Lower lobe of right lung (tissue), 2 donors: ENCODE measurements around the gene ANKRD11. TPM values are rescaled to one million over a fixed set of nuclear protein-coding genes. Genes with fewer than 3 reads are reported as not detected.

Experiments
- ATAC-seq, 2 donors: fragments of 200-7000 bp; cut with Tn5 transposase; one replicate each; pipeline ENCODE4 v1.9.1; 2020 to 2022; ENCODE audit warnings: mild to moderate bottlenecking in 2 of 2, moderate library complexity in 2 of 2
- DNase-seq: peaks from one replicate; pipeline ENCODE4 v3.0.0-alpha.2; 2020
- H3K27ac ChIP-seq: fragments of 200-600 bp; one replicate; pipeline ENCODE4 v1.8.0; 2022
- H3K27me3 ChIP-seq: fragments of 200-600 bp; one replicate; pipeline ENCODE4 v1.8.0; 2022; ENCODE audit warnings: low read depth
- H3K36me3 ChIP-seq: fragments of 200-600 bp; one replicate; pipeline ENCODE4 v1.8.0; 2022; ENCODE audit warnings: mild to moderate bottlenecking
- H3K4me1 ChIP-seq: fragments of 200-600 bp; one replicate; pipeline ENCODE4 v1.8.0; 2022
- H3K4me3 ChIP-seq: fragments of 200-600 bp; one replicate; pipeline ENCODE4 v1.8.0; 2022; ENCODE audit warnings: mild to moderate bottlenecking
- H3K9me3 ChIP-seq: fragments of 200-600 bp; one replicate; pipeline ENCODE4 v1.8.0; 2022
- CTCF ChIP-seq: fragments of 200-600 bp; IDR thresholded peaks from one replicate; pipeline ENCODE4 v1.8.0; 2022; ENCODE audit warnings: antibody characterized with exemption, mild to moderate bottlenecking
- intact Hi-C: fragments of 100-400 bp; cut with DNase I; formaldehyde crosslinking; loops from one replicate; pipeline ENCODE4 v1.11.0; 2022
- total RNA-seq: library from RNA; stranded (reverse); fragmentation: NEBNext Ultra II Directional; extraction: Animal tissue kit (Norgen Biotek cat#: 25700); gene quantifications from one replicate; pipeline ENCODE4 v1.2.1, GENCODE V29; 2021
- donor health status: DM: no; HTN: yes; CAD: no; lungs with severe emphysema.

Gene ANKRD11
- total RNA-seq, 1 donor from 2014 or later: 127 TPM

GRCh38 chr16:89523680-89524344 is 33.5 kb upstream of the ANKRD11 start:
- Histone ChIP-seq H3K9me3 (no peaks in the 10 kb centered on the region), H3K36me3 (peaks cover 94% of the 10 kb centered on the region), H3K27ac (peak overlapping the region; percentile 27), H3K4me1 (peaks cover 12% of the 10 kb centered on the region), H3K4me3 (peak overlapping the region; percentile 36), H3K27me3 (no peaks in the 10 kb centered on the region)
- DNase-seq (no peak), ATAC-seq (peak in 1 of 2 donors; percentile 31)
- intact Hi-C loops: no loop called here
- TF ChIP-seq CTCF: no peak

- no peaks in the 10 kb centered on the region for H3K27me3 ChIP-seq
- ATAC-seq (no peak), DNase-seq (no peak)
- no peak overlapping the region for H3K4me3 ChIP-seq
- H3K9me3 ChIP-seq: no peaks in the 10 kb centered on the region
- H3K27ac ChIP-seq: no peak overlapping the region
- no peak for TF ChIP-seq CTCF
- intact Hi-C loops: no loop called here
- H3K4me1 ChIP-seq: peaks cover 12% of the 10 kb centered on the region
- H3K36me3 ChIP-seq: peaks cover 97% of the 10 kb centered on the region
These were observed 31.9 kb upstream of the ANKRD11 start for GRCh38 chr16:89522287-89522686.

- DNase-seq (no peak), ATAC-seq (no peak)
- Histone ChIP-seq H3K9me3 (no peaks in the 10 kb centered on the region), H3K4me1 (peaks cover 9% of the 10 kb centered on the region), H3K27me3 (no peaks in the 10 kb centered on the region), H3K4me3 (no peak overlapping the region), H3K36me3 (peaks cover 95% of the 10 kb centered on the region), H3K27ac (no peak overlapping the region)
- TF ChIP-seq CTCF: no peak
- intact Hi-C loops: no loop called here
These were observed 29.5 kb upstream of the ANKRD11 start for GRCh38 chr16:89519881-89520280.

- intact Hi-C loops: no loop called here
- no peaks in the 10 kb centered on the region for H3K4me1 ChIP-seq
- no peak overlapping the region for H3K4me3 ChIP-seq
- TF ChIP-seq CTCF: no peak
- no peaks in the 10 kb centered on the region for H3K9me3 ChIP-seq
- ATAC-seq (no peak), DNase-seq (no peak)
- peaks cover 96% of the 10 kb centered on the region for H3K36me3 ChIP-seq
- no peaks in the 10 kb centered on the region for H3K27me3 ChIP-seq
- H3K27ac ChIP-seq: no peak overlapping the region
These were observed 26.8 kb upstream of the ANKRD11 start for GRCh38 chr16:89517128-89517527.

GRCh38 chr16:89512453-89512852 is 22.1 kb upstream of the ANKRD11 start:
- H3K4me1 ChIP-seq: peaks cover 17% of the 10 kb centered on the region
- ATAC-seq (no peak), DNase-seq (no peak)
- H3K27me3 ChIP-seq: no peaks in the 10 kb centered on the region
- intact Hi-C loops: no loop called here
- H3K9me3 ChIP-seq: no peaks in the 10 kb centered on the region
- H3K4me3 ChIP-seq: no peak overlapping the region
- H3K36me3 ChIP-seq: peaks cover 70% of the 10 kb centered on the region
- H3K27ac ChIP-seq: no peak overlapping the region
- TF ChIP-seq CTCF: no peak
